HG02981 (cell line): ENCODE measurements around the gene ERBIN.
"Not testable (repeated sequence)": the region's sequence is repeated elsewhere in the genome, so short reads cannot be mapped to it uniquely, and the experiment has no call there.

ENCODE experiments used
- ATAC-seq: cut with Tn5 transposase; IDR thresholded peaks from one replicate; pipeline ENCODE4 v1.9.1; 2021; ENCODE audit warnings: mild to moderate bottlenecking, moderate library complexity; ENCODE audit not compliant: unreplicated experiment

ERBIN gene

GRCh38 chr5:65961633-65962032 lies 35.3 kb downstream of the ERBIN start:
- peak; percentile 87 for ATAC-seq

GRCh38 chr5:65967288-65968066 lies 41.1 kb downstream of the ERBIN start:
- ATAC-seq, result no peak

GRCh38 chr5:65969539-65970393 lies 43.4 kb downstream of the ERBIN start:
- no peak for ATAC-seq

GRCh38 chr5:65970481-65971367 lies 44.3 kb downstream of the ERBIN start:
- ATAC-seq, result no peak

GRCh38 chr5:65971643-65972042 lies 45.3 kb downstream of the ERBIN start:
- ATAC-seq, result no peak

- ATAC-seq, result not testable (repeated sequence)
These were observed 46.5 kb downstream of the ERBIN start for GRCh38 chr5:65972896-65973295.

- no peak for ATAC-seq
These were observed 51.9 kb downstream of the ERBIN start for GRCh38 chr5:65978251-65978650.

GRCh38 chr5:65981548-65981947 lies 55.2 kb downstream of the ERBIN start:
- no peak for ATAC-seq

GRCh38 chr5:65981969-65982619 lies 55.7 kb downstream of the ERBIN start:
- ATAC-seq, result no peak

- no peak for ATAC-seq
These were observed 56.3 kb downstream of the ERBIN start for GRCh38 chr5:65982635-65983034.

- ATAC-seq, result no peak
These were observed 57.9 kb downstream of the ERBIN start for GRCh38 chr5:65984098-65984885.

- ATAC-seq, result no peak
These were observed 59.7 kb downstream of the ERBIN start for GRCh38 chr5:65986050-65986451.

- ATAC-seq, result no peak
These were observed 60.4 kb downstream of the ERBIN start for GRCh38 chr5:65986796-65987195.

GRCh38 chr5:65987982-65988381 lies 61.6 kb downstream of the ERBIN start:
- no peak for ATAC-seq

GRCh38 chr5:65989158-65989557 lies 62.8 kb downstream of the ERBIN start:
- no peak for ATAC-seq

GRCh38 chr5:65992630-65993029 lies 66.3 kb downstream of the ERBIN start:
- no peak for ATAC-seq

- no peak for ATAC-seq
These were observed 67.9 kb downstream of the ERBIN start for GRCh38 chr5:65994117-65994786.

- ATAC-seq, result no peak
These were observed 72.8 kb downstream of the ERBIN start for GRCh38 chr5:65999061-65999723.

- no peak for ATAC-seq
These were observed 75.6 kb downstream of the ERBIN start for GRCh38 chr5:66001952-66002351.
